IPS-11a (cell line): ENCODE measurements around the gene DGKH.
"Not testable (repeated sequence)": the region's sequence is repeated elsewhere in the genome, so short reads cannot be mapped to it uniquely, and the experiment has no call there.

Source experiments
- H3K4me3 ChIP-seq: one replicate; pipeline ENCODE4 v1.5.1; 2013; ENCODE audit warnings: low read depth, low read length, control low read depth

Gene DGKH

GRCh38 chr13:42071672-42072419 lies 23.4 kb downstream of the DGKH start:
- H3K4me3 ChIP-seq: no peak overlapping the region

- no peak overlapping the region for H3K4me3 ChIP-seq
Observed at GRCh38 chr13:42073683-42074082, 25.2 kb downstream of the DGKH start.

- no peak overlapping the region for H3K4me3 ChIP-seq
Observed at GRCh38 chr13:42075517-42075916, 27.1 kb downstream of the DGKH start.

DNA sequence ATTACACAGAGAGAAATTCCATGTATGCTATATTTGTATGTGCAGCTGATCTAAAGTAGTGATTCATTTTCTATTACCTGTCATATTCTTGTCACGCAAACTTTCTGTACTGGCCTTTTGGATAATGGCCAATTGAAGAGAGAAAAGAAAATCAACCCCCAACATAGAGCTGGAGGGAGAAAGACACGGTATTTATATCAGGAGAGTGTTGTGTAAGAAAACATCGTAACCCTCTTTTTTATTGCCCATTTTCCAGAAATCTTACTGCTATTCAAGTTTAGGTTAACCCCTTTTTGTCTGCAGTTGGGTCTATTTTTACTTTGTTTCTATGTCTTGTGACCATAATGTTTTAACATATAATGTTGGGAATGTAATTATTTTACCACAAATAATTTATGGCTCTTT lies 27.9 kb downstream of the DGKH start:
- no peak overlapping the region for H3K4me3 ChIP-seq

- no peak overlapping the region for H3K4me3 ChIP-seq
Observed at GRCh38 chr13:42078128-42078808, 29.8 kb downstream of the DGKH start.

- no peak overlapping the region for H3K4me3 ChIP-seq
Observed at GRCh38 chr13:42083138-42083770, 34.8 kb downstream of the DGKH start.

GRCh38 chr13:42084722-42085121 lies 36.3 kb downstream of the DGKH start:
- no peak overlapping the region for H3K4me3 ChIP-seq

GRCh38 chr13:42086582-42086981 lies 38.1 kb downstream of the DGKH start:
- no peak overlapping the region for H3K4me3 ChIP-seq

DNA sequence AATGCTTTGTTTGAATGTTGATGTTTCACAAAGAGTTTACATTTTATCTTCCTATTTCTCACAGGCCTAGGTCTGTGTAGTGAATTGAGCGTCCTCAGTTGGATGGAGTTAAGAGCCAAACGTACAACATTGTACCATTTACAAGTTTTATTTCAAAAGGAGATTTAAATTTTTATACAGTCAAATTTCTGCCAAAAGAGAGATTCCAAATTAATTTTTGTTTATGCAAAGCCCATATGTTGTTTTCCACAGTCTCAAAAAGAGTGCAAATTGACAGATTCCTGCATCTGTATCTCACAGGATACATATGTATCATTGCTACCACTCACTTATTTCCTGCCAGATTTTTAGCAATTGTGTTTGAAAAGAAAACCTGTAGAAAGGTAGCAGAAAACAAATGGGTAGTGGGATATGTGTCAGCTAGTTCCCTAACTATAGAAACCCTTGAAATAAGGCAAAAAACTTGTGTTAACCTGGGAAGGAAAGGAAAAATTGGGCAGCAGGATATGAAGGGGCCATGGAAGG lies 46.1 kb downstream of the DGKH start:
- no peak overlapping the region for H3K4me3 ChIP-seq

DNA sequence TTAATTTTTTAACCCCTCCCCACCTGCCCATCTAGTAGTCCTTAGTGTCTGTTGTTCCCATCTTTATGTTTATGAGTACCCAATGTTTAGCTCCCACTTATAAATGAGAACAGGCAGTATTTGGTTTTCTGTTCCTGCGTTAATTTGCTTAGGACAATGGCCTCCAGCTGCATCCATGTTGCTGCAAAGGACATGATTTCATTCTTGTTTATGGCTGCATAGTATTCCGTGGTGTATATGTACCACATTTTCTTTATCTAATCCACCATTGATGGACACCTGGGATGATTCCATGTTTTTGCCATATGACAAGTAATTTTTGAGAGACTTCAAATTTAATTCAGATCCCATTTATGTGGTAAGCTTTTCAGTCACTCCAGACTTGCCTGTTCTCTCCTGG lies 47.8 kb downstream of the DGKH start:
- not testable (repeated sequence) for H3K4me3 ChIP-seq

DNA sequence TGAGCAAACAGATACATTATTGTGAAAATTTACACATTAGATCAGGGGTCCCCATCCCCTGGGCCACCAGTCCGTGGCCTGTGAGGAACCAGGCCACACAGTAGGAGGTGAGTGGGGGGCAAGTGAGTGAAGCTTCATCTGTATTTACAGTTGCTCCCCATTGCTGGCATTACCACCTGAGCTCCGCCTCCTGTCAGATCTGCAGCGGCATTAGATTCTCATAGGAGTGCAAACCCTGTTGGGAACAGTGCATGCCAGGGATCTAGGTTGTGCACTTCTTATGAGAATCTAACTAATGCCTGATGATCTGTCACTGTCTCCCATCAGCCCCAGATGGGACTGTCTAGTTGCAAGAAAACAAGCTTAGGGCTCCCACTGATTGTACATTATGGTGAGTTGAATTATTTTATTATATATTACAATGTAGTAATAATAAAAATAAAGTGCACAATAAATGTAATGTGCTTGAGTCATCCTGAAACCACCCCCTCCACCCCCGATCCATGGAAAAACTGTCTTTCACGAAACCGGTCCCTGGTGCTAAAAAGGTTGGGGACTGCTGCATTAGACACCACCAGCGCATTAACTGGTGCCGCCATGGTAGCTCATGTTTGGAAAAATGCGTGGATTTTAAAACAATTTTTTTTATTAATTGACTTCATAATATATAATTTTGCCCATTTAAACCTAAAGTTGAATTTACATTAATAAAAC lies 51.7 kb downstream of the DGKH start:
- H3K4me3 ChIP-seq: no peak overlapping the region

DNA sequence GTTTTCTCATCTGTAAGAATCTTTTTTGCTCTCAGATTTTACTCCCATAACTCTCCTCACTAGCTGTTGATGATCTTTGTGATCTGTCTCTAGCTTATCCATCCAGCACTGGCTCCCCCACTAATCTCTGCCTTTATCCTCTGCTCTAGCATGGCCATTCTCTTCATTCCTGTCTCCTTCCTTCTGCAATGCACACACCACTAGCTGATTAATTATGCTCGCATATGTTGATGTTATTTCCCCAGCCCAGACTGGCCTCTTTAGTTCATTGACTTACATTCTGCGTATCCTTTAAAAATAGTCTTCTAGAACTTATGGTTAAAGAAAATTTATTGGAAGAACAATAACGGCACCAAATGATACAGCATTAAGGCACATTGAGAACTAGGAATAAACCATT lies 52.5 kb downstream of the DGKH start:
- H3K4me3 ChIP-seq: no peak overlapping the region

GRCh38 chr13:42101821-42102585 lies 53.6 kb downstream of the DGKH start:
- H3K4me3 ChIP-seq: no peak overlapping the region

DNA sequence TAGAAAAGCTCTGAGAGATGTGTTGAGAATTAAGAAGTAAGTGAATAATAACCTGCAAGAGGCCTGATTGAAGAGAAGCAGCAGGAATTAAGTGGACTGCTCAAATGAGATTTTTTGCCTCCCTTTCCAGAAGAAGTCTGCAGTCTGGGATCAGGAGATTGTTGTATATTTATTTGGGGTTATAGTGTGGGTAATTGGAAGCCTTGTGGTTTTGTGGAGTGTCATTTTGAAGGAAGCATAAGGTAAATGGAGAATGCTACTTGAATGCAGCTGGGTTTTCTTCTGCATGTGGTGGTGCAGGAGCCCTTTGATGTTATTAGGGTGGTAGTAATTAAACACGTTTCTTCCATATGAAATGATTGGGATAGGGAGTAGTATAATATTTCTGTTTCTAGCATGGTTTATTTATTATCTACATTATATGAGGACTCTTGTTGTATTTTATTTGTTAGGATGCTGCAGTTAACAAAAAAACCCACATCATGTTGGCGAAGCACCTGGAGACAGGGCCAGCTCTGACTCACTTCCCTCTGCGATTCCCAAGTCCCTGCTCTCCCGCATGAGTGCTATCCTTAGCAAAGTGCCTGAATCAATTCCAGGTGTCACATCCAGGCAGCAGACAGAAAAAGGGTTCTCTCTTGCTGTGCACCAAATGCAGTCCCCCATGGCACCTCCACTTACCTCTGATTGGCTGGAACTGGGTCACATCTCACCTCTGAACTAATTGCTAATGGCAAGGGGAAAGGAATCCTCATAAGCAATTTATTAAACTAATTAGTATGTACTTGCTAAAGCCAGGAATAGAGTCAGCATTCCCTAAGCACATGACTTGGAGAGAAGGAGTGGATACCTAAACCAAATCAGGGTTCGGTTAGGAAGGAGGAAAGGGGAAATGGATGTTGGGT lies 54.8 kb downstream of the DGKH start:
- no peak overlapping the region for H3K4me3 ChIP-seq

DNA sequence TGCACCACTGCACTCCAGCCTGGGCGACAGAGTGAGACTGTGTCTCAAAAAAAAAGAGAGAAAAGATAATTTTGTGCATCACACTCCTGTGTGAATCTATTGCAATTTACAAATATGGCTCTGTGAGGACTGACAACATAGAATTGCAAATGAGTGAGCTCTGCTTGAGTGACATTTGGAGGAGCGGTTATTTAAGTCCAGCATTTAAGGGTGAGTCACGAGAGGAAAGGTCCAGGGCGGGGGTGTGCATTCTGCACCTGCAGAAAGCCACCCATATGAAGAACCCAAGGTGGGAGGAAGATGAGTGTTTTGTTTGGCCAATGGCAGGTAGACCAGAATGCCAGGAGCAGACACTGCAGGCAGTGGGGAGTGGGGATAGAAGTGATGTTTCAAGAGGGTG lies 58.5 kb downstream of the DGKH start:
- no peak overlapping the region for H3K4me3 ChIP-seq

DNA sequence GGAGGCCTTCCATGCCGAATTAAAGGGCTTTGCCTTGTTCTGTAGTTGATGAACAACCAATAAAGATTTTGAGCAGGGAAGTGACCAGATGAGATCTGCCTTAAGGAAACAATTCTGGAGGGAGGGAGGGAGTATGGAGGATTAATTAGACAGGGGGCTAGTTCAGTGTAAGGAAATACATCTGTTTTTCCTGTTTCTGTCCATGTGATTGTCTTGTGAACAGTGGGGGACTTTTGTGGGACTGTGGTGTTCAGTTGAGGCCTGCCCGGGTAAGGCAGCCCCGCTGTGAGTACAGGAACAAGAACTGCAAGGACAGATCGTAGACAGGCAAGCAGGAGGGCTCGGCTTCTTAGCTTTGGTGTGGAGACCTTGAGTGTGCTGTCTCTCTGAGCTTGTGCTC lies 59.0 kb downstream of the DGKH start:
- no peak overlapping the region for H3K4me3 ChIP-seq

GRCh38 chr13:42108217-42108616 lies 59.8 kb downstream of the DGKH start:
- no peak overlapping the region for H3K4me3 ChIP-seq

DNA sequence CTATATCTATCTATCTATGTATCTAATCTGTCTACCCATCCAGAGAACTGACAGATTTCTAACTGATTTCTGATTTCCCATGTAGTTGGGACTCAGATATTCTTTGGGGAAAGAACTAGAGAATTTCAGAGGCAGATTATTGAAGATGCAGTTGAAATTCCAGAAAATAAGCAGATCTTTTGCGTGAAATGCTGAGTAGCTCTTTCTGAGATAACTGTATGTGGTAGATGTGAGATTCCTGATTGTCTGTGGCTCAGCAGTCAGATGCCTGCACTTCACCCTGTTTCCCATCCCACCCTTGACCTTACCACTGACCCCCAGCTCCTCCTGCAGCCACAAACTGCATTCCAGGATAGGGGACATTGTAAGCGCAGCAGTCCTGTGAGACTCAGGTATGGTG lies 61.5 kb downstream of the DGKH start:
- H3K4me3 ChIP-seq: no peak overlapping the region

- H3K4me3 ChIP-seq: no peak overlapping the region
Observed at GRCh38 chr13:42110410-42111155, 62.1 kb downstream of the DGKH start.
